ENCODE measurements around the gene SRL. TPM values are rescaled to one million over a fixed set of nuclear protein-coding genes. Genes with fewer than 3 reads are reported as not detected.

The SRL gene
- total RNA-seq, 1 experiment from 2014 or later: 0.11 TPM

GRCh38 chr16:4190712-4191333, 51.1 kb downstream of the SRL start (continued):
- TF ChIP-seq USF2 (CRISPR knock-in tag; IDR thresholded peaks at IDR 0.05) (no peak), SMAD4 (CRISPR knock-in tag; IDR thresholded peaks at IDR 0.05) (no peak), CREB1 (CRISPR knock-in tag; IDR thresholded peaks at IDR 0.05) (no peak), KAT7 (CRISPR knock-in tag; IDR thresholded peaks at IDR 0.05; ENCODE audit: borderline replicate concordance) (no peak), GTF2I (CRISPR knock-in tag; conservative IDR thresholded peaks at IDR 0.05) (no peak), FOXP1 (CRISPR knock-in tag; IDR thresholded peaks at IDR 0.05; ENCODE audit: borderline replicate concordance) (no peak)

- TF ChIP-seq FOXJ3 (CRISPR knock-in tag; IDR thresholded peaks at IDR 0.05; ENCODE audit: borderline replicate concordance) (no peak), ZBTB21 (CRISPR knock-in tag; IDR thresholded peaks at IDR 0.05; ENCODE audit: borderline replicate concordance) (no peak), NR3C1 (CRISPR knock-in tag; conservative IDR thresholded peaks at IDR 0.05; ENCODE audit: low read depth) (no peak), MLX (CRISPR knock-in tag; IDR thresholded peaks at IDR 0.05) (no peak)
- CTCF ChIA-PET: interaction anchor here (2.0 to 3.2 kb wide), 2 partner anchors 64 to 207 kb away, joined by 4 to 25 read pairs; no protein-coding TSS in a partner anchor
- POLR2A ChIA-PET: no interaction called here
- H3K4me3 Mint-ChIP-seq: no peak overlapping the region
- ATAC-seq (no peak), DNase-seq (ENCODE audit: low spot score) (no peak)
- no peaks in the 10 kb centered on the region for H3K36me3 Mint-ChIP-seq
- peaks cover 8% of the 10 kb centered on the region; the same call in 1 of the 2 replicates for H3K4me1 Mint-ChIP-seq
- H3K27me3 Mint-ChIP-seq (ENCODE audit: low read depth): no peaks in the 10 kb centered on the region; the same call in 1 of the 2 replicates
- no peak overlapping the region for H3K27ac Mint-ChIP-seq
- H3K9me3 Mint-ChIP-seq: no peaks in the 10 kb centered on the region
These were observed 51.8 kb downstream of the SRL start for GRCh38 chr16:4190086-4190485.

- peak overlapping the region; percentile 10; the same call in 1 of the 2 replicates for H3K27ac Mint-ChIP-seq
- H3K9me3 Mint-ChIP-seq: no peaks in the 10 kb centered on the region
- H3K27me3 Mint-ChIP-seq (ENCODE audit: low read depth): peaks cover 6% of the 10 kb centered on the region; the same call in 1 of the 2 replicates
- ChIA-PET CTCF (interaction anchor here (1.9 to 4.4 kb wide), 2 partner anchors 69 to 201 kb away, joined by 8 to 35 read pairs; no protein-coding TSS in a partner anchor), POLR2A (interaction anchor here (0.6 to 1.1 kb wide), 4 partner anchors 35 to 245 kb away, joined by 3 to 6 read pairs (median 4); partner anchors contain the start of gene ADCY9)
- ATAC-seq (no peak; the same call in 1 of the 2 replicates), DNase-seq (ENCODE audit: low spot score) (no peak)
- no peaks in the 10 kb centered on the region for H3K36me3 Mint-ChIP-seq
- H3K4me3 Mint-ChIP-seq: peak overlapping the region; percentile 64
- H3K4me1 Mint-ChIP-seq: peaks cover 10% of the 10 kb centered on the region
- TF ChIP-seq AFF4 (CRISPR knock-in tag; IDR thresholded peaks at IDR 0.05; ENCODE audit: borderline replicate concordance) (no peak), FOXJ3 (CRISPR knock-in tag; IDR thresholded peaks at IDR 0.05; ENCODE audit: borderline replicate concordance) (no peak), CDX4 (CRISPR knock-in tag; IDR thresholded peaks at IDR 0.05; ENCODE audit: borderline replicate concordance) (no peak)
These were observed 57.7 kb downstream of the SRL start for GRCh38 chr16:4184038-4184702.
